Measurements from ENCODE around the gene IDS. TPM values are rescaled to one million over a fixed set of nuclear protein-coding genes. Genes with fewer than 3 reads are reported as not detected.
"Not testable (repeated sequence)": the region's sequence is repeated elsewhere in the genome, so short reads cannot be mapped to it uniquely, and the experiment has no call there.

IDS gene
- total and polyA plus RNA-seq, 2 donors from 2014 or later = 19.6 to 85.8 TPM

GRCh38 chrX:149540131-149540620 lies 35.1 kb upstream of the IDS start:
- Histone ChIP-seq H3K36me3 (ENCODE audit: control insufficient read depth in 2 of 3, insufficient read depth in 3 of 3, low read length in 3 of 3) (no peaks in the 10 kb centered on the region), H3K4me1 (ENCODE audit: control insufficient read depth in 2 of 3, insufficient read depth in 2 of 3, low read depth in 1 of 3, low read length in 3 of 3) (peaks cover 0 to 7% (median 0%) of the 10 kb centered on the region in 3 donors), H3K4me3 (ENCODE audit: low read length in 3 of 3) (peak overlapping the region in 2 of 3 donors; percentile 68 to 80), H3K27me3 (ENCODE audit: control insufficient read depth, insufficient read depth, low read length) (no peaks in the 10 kb centered on the region), H3K9ac (ENCODE audit: low read length in 3 of 3) (peak overlapping the region in 1 of 3 donors; percentile 55), H3K27ac (ENCODE audit: low read depth in 2 of 2, low read length in 2 of 2) (peak overlapping the region; percentile 93 to 94), H3K9me3 (ENCODE audit: control insufficient read depth in 2 of 3, insufficient read depth in 1 of 3, low read length in 3 of 3) (no peaks in the 10 kb centered on the region)
- DNase-seq (peak; percentile 93 to 98 (median 96)), FAIRE-seq (no peak)
- no peak for TF ChIP-seq CTCF (IDR thresholded peaks at IDR 0.05; ENCODE audit: borderline replicate concordance, extremely low read depth, insufficient read depth)
- intact Hi-C loops (cut with DNase I) = no loop called here

- peaks cover 0 to 7% (median 0%) of the 10 kb centered on the region in 3 donors for H3K4me1 ChIP-seq (ENCODE audit: control insufficient read depth in 2 of 3, insufficient read depth in 2 of 3, low read depth in 1 of 3, low read length in 3 of 3)
- H3K27ac ChIP-seq (ENCODE audit: low read depth in 2 of 2, low read length in 2 of 2) = peak overlapping the region; percentile 67 to 81
- intact Hi-C loops (cut with DNase I) = no loop called here
- H3K27me3 ChIP-seq (ENCODE audit: control insufficient read depth, insufficient read depth, low read length) = no peaks in the 10 kb centered on the region
- no peaks in the 10 kb centered on the region for H3K36me3 ChIP-seq (ENCODE audit: control insufficient read depth in 2 of 3, insufficient read depth in 3 of 3, low read length in 3 of 3)
- peak overlapping the region; percentile 29 to 52 (median 33) for H3K4me3 ChIP-seq (ENCODE audit: low read length in 3 of 3)
- no peak overlapping the region for H3K9ac ChIP-seq (ENCODE audit: low read length in 3 of 3)
- no peak for TF ChIP-seq CTCF (IDR thresholded peaks at IDR 0.05; ENCODE audit: borderline replicate concordance, extremely low read depth, insufficient read depth)
- no peaks in the 10 kb centered on the region for H3K9me3 ChIP-seq (ENCODE audit: control insufficient read depth in 2 of 3, insufficient read depth in 1 of 3, low read length in 3 of 3)
- DNase-seq (peak; percentile 92 to 97 (median 94)), FAIRE-seq (peak; percentile 17)
Measured at GRCh38 chrX:149539283-149540130, 34.4 kb upstream of the IDS start.

GRCh38 chrX:149537474-149537873 lies 32.4 kb upstream of the IDS start:
- H3K4me1 ChIP-seq (ENCODE audit: control insufficient read depth in 2 of 3, insufficient read depth in 2 of 3, low read depth in 1 of 3, low read length in 3 of 3); intact Hi-C loops (cut with DNase I); H3K36me3 ChIP-seq (ENCODE audit: control insufficient read depth in 2 of 3, insufficient read depth in 3 of 3, low read length in 3 of 3); H3K9me3 ChIP-seq (ENCODE audit: control insufficient read depth in 2 of 3, insufficient read depth in 1 of 3, low read length in 3 of 3); H3K9ac ChIP-seq (ENCODE audit: low read length in 3 of 3); H3K27me3 ChIP-seq (ENCODE audit: control insufficient read depth, insufficient read depth, low read length); DNase-seq; FAIRE-seq; H3K4me3 ChIP-seq (ENCODE audit: low read length in 3 of 3); H3K27ac ChIP-seq (ENCODE audit: low read depth in 2 of 2, low read length in 2 of 2): not testable (repeated sequence)

- H3K4me1 ChIP-seq (ENCODE audit: control insufficient read depth in 2 of 3, insufficient read depth in 2 of 3, low read depth in 1 of 3, low read length in 3 of 3); FAIRE-seq; H3K9ac ChIP-seq (ENCODE audit: low read length in 3 of 3); DNase-seq; intact Hi-C loops (cut with DNase I); H3K27me3 ChIP-seq (ENCODE audit: control insufficient read depth, insufficient read depth, low read length); H3K9me3 ChIP-seq (ENCODE audit: control insufficient read depth in 2 of 3, insufficient read depth in 1 of 3, low read length in 3 of 3); H3K4me3 ChIP-seq (ENCODE audit: low read length in 3 of 3); H3K36me3 ChIP-seq (ENCODE audit: control insufficient read depth in 2 of 3, insufficient read depth in 3 of 3, low read length in 3 of 3); H3K27ac ChIP-seq (ENCODE audit: low read depth in 2 of 2, low read length in 2 of 2): not testable (repeated sequence)
Measured at GRCh38 chrX:149534926-149535602, 30.0 kb upstream of the IDS start.

GRCh38 chrX:149533999-149534398 lies 28.9 kb upstream of the IDS start:
- H3K9me3 ChIP-seq (ENCODE audit: control insufficient read depth in 2 of 3, insufficient read depth in 1 of 3, low read length in 3 of 3); H3K36me3 ChIP-seq (ENCODE audit: control insufficient read depth in 2 of 3, insufficient read depth in 3 of 3, low read length in 3 of 3); intact Hi-C loops (cut with DNase I); H3K4me3 ChIP-seq (ENCODE audit: low read length in 3 of 3); H3K9ac ChIP-seq (ENCODE audit: low read length in 3 of 3); FAIRE-seq; H3K27me3 ChIP-seq (ENCODE audit: control insufficient read depth, insufficient read depth, low read length); H3K4me1 ChIP-seq (ENCODE audit: control insufficient read depth in 2 of 3, insufficient read depth in 2 of 3, low read depth in 1 of 3, low read length in 3 of 3); H3K27ac ChIP-seq (ENCODE audit: low read depth in 2 of 2, low read length in 2 of 2); DNase-seq: not testable (repeated sequence)

- intact Hi-C loops (cut with DNase I); H3K9ac ChIP-seq (ENCODE audit: low read length in 3 of 3): not testable (repeated sequence)
Measured at GRCh38 chrX:149532868-149533267, 27.8 kb upstream of the IDS start.

More at GRCh38 chrX:149532868-149533267, 27.8 kb upstream of the IDS start:
- H3K4me1 ChIP-seq (ENCODE audit: control insufficient read depth in 2 of 3, insufficient read depth in 2 of 3, low read depth in 1 of 3, low read length in 3 of 3); H3K36me3 ChIP-seq (ENCODE audit: control insufficient read depth in 2 of 3, insufficient read depth in 3 of 3, low read length in 3 of 3); H3K4me3 ChIP-seq (ENCODE audit: low read length in 3 of 3); FAIRE-seq; H3K9me3 ChIP-seq (ENCODE audit: control insufficient read depth in 2 of 3, insufficient read depth in 1 of 3, low read length in 3 of 3); H3K27me3 ChIP-seq (ENCODE audit: control insufficient read depth, insufficient read depth, low read length); H3K27ac ChIP-seq (ENCODE audit: low read depth in 2 of 2, low read length in 2 of 2); DNase-seq: not testable (repeated sequence)

All from kidney (tissue), 14 donors.